Measurements from ENCODE around the gene ZNF503. TPM values are rescaled to one million over a fixed set of nuclear protein-coding genes. Genes with fewer than 3 reads are reported as not detected.

Gene ZNF503
- total and polyA plus RNA-seq, 2 of the 8 experiments (the other 6 are each of a cell fraction or from before 2014, with no cell fraction given) = 0.03 to 0.13 TPM

- no peak overlapping the region for H2BK120ac ChIP-seq (replicated peaks; ENCODE audit: low read depth, low read length)
- no peak overlapping the region for H3K56ac ChIP-seq (replicated peaks; ENCODE audit: insufficient read length, low read depth, low read length)
- no peak overlapping the region for H2BK20ac ChIP-seq (ENCODE audit: low read length)
- ChIA-PET CTCF (ENCODE audit: partially characterized antibody) (interaction anchor here (0.8 kb wide), 1 partner anchor 8 kb away, joined by 3 read pairs; no protein-coding TSS in a partner anchor), POLR2A (ENCODE audit: partially characterized antibody) (interaction anchor here (1.4 kb wide), 1 partner anchor 10 kb away, joined by 4 read pairs; no protein-coding TSS in a partner anchor)
- no peak overlapping the region for H3K4me3 ChIP-seq (ENCODE audit: extremely low read depth in 1 of 4, insufficient read depth in 2 of 4, low read depth in 3 of 4, low read length in 4 of 4)
- no peaks in the 10 kb centered on the region for H3K9me3 ChIP-seq (ENCODE audit: insufficient read depth in 2 of 2, low read depth in 1 of 2, low read length in 1 of 2)
- H2BK12ac ChIP-seq (ENCODE audit: low read depth, low read length) = no peak overlapping the region
- no peak overlapping the region for H3K27ac ChIP-seq (ENCODE audit: low read depth, low read length)
- no peak overlapping the region for H4K8ac ChIP-seq (ENCODE audit: extremely low read depth, insufficient read depth, low read length)
- no peak overlapping the region for H3K23ac ChIP-seq (ENCODE audit: insufficient read length)
- no peak overlapping the region for H2AFZ ChIP-seq (ENCODE audit: low read length)
- peaks cover 28 to 66% (median 52%) of the 10 kb centered on the region in 4 experiments for H3K27me3 ChIP-seq (replicated peaks in 1 of 4; ENCODE audit: control insufficient read depth in 3 of 4, extremely low read depth in 1 of 4, insufficient read depth in 3 of 4, low read length in 3 of 4)
- FAIRE-seq = no peak
- H3K14ac ChIP-seq (ENCODE audit: insufficient read length) = no peak overlapping the region
- no peak overlapping the region for H3K18ac ChIP-seq (ENCODE audit: extremely low read depth, low read length)
- H4K20me1 ChIP-seq (replicated peaks in 1 of 2; ENCODE audit: control insufficient read depth in 1 of 2, insufficient read depth in 2 of 2, low read length in 2 of 2) = peaks cover 2 to 6% of the 10 kb centered on the region in 2 experiments
- no peak overlapping the region for H3K4ac ChIP-seq (replicated peaks; ENCODE audit: insufficient read length, low read depth, low read length)
- H3K23me2 ChIP-seq (ENCODE audit: low read depth, low read length) = no peaks in the 10 kb centered on the region
- no peak overlapping the region for H4K91ac ChIP-seq (replicated peaks; ENCODE audit: insufficient read length, low read length)
- no peaks in the 10 kb centered on the region for H3K79me2 ChIP-seq (ENCODE audit: control insufficient read depth in 1 of 2, insufficient read depth in 2 of 2, low read length in 2 of 2)
- H2AK5ac ChIP-seq (ENCODE audit: low read depth, low read length) = no peak overlapping the region
- H2BK5ac ChIP-seq (ENCODE audit: low read depth, low read length) = no peak overlapping the region
- peaks cover 0 to 3% (median under 1%) of the 10 kb centered on the region in 4 experiments; a peak in 2 of 7 replicates for H3K4me1 ChIP-seq (replicated peaks in 1 of 4; ENCODE audit: control insufficient read depth in 3 of 4, insufficient read depth in 4 of 4, low read length in 3 of 4)
- H3K9ac ChIP-seq (replicated peaks in 1 of 4; ENCODE audit: extremely low read depth in 1 of 4, low read depth in 3 of 4, low read length in 3 of 4) = no peak overlapping the region
- no peak overlapping the region for H4K5ac ChIP-seq (ENCODE audit: insufficient read length, low read depth, low read length)
- no peak overlapping the region for H3K4me2 ChIP-seq (ENCODE audit: insufficient read depth in 1 of 2, low read depth in 2 of 2, low read length in 2 of 2)
- H3K36me3 ChIP-seq (ENCODE audit: control insufficient read depth in 2 of 4, insufficient read depth in 4 of 4, low read length in 3 of 4) = no peaks in the 10 kb centered on the region
- WGBS, 2 experiments (ENCODE audit: extremely low coverage in 1 of 2, insufficient coverage in 1 of 2, insufficient read length in 1 of 2, insufficient replicate concordance in 2 of 2, low coverage in 1 of 2, low lambda C conversion rate in 2 of 2, missing lambda C conversion rate in 1 of 2) = 93% methylated on average over 6 of the region's 6 CpGs; no CpG with 5 or more reads in 1 of the 2 experiments
- no peak for DNase-seq (ENCODE audit: low read depth in 1 of 2, low spot score in 2 of 2)
- H2BK15ac ChIP-seq (ENCODE audit: low read length) = no peak overlapping the region
- no peaks in the 10 kb centered on the region for H3K79me1 ChIP-seq (ENCODE audit: low read depth, low read length)
- TF ChIP-seq EZH2 (IDR thresholded peaks at IDR 0.05; ENCODE audit: low read depth, low read length, severe bottlenecking) = no peak
- TF ChIP-seq SAP30 (IDR thresholded peaks at IDR 0.05; ENCODE audit: insufficient read depth, insufficient replicate concordance, low read length) = no peak
- no peak for TF ChIP-seq CBX8 (IDR thresholded peaks at IDR 0.05; ENCODE audit: borderline replicate concordance, low read depth, low read length)
- no peak for TF ChIP-seq RNF2 (IDR thresholded peaks at IDR 0.05; ENCODE audit: borderline replicate concordance, low read depth, low read length, missing control alignments, poor library complexity, severe bottlenecking)
- no peak for TF ChIP-seq TAF1 (IDR thresholded peaks at IDR 0.05; ENCODE audit: low read depth, low read length)
- no peak for TF ChIP-seq MAFK (IDR thresholded peaks at IDR 0.05; ENCODE audit: low read depth, low read length)
- TF ChIP-seq POU5F1 (IDR thresholded peaks at IDR 0.05; ENCODE audit: low read depth, low read length) = no peak
- no peak for TF ChIP-seq KDM4A (IDR thresholded peaks at IDR 0.05; ENCODE audit: low read depth, low read length, severe bottlenecking)
- no peak for TF ChIP-seq CTBP2 (IDR thresholded peaks at IDR 0.05; ENCODE audit: borderline replicate concordance, insufficient read depth, insufficient read length, low read length)
- TF ChIP-seq FOSL1 (IDR thresholded peaks at IDR 0.05; ENCODE audit: insufficient read depth, low read depth, low read length) = no peak
- no peak for TF ChIP-seq USF2 (IDR thresholded peaks at IDR 0.05; ENCODE audit: low read length)
Observed at GRCh38 chr10:75422913-75423312, 21.3 kb upstream of the ZNF503 start.
